Cardiac muscle cell (in vitro differentiated cells and primary cell): Measurements from ENCODE around the gene MTREX. TPM values are rescaled to one million over a fixed set of nuclear protein-coding genes. Genes with fewer than 3 reads are reported as not detected.
A peak's percentile ranks its signal among the peaks of the same experiment; 100 is the strongest.

Source experiments
- DNase-seq, 2 donors: peaks; one replicate each; pipeline versions ENCODE4 v3.0.0 to v3.0.0-alpha.2; 2010 to 2017; ENCODE audit warnings: low read depth in 1 of 2, low spot score in 1 of 2
- H3K27ac ChIP-seq: fragments of 200-600 bp; sonication (generic); 2 replicates; pipeline ENCODE4 v1.5.1; 2016
- H3K27me3 ChIP-seq: fragments of 200-600 bp; sonication (generic); 2 replicates; pipeline ENCODE4 v1.6.0; 2016; ENCODE audit warnings: control low read depth
- H3K36me3 ChIP-seq: fragments of 200-600 bp; sonication (generic); 2 replicates; pipeline ENCODE4 v1.5.1; 2016; ENCODE audit warnings: control low read depth
- H3K4me1 ChIP-seq: fragments of 200-600 bp; sonication (generic); 2 replicates; pipeline ENCODE4 v1.8.1; 2017; ENCODE audit warnings: low read depth, mild to moderate bottlenecking, mixed run types
- H3K4me3 ChIP-seq: fragments of 200-600 bp; sonication (generic); 2 replicates; pipeline ENCODE4 v1.5.1; 2016; ENCODE audit warnings: mild to moderate bottlenecking
- H3K9me3 ChIP-seq: fragments of 200-600 bp; sonication (generic); 2 replicates; pipeline ENCODE4 v1.5.1; 2017; ENCODE audit warnings: low read depth, mild to moderate bottlenecking, control low read depth
- polyA plus RNA-seq: library from polyadenylated mRNA; unstranded; fragments of >200 nt; fragmentation: Nextera tagmentation; extraction: Ambion mirVana; gene quantifications from 2 replicates; pipeline ENCODE4 v1.2.1, GENCODE V29; 2016
- total RNA-seq: library from RNA; depleted of rRNA; stranded (reverse); fragments of >200 nt; gene quantifications from 2 replicates; pipeline ENCODE4 v1.2.3, GENCODE V29; 2016
- TF ChIP-seq, protein P1 (sequence below): IDR thresholded peaks from 2 replicates; pipeline ENCODE4 v1.5.1; 2012; ENCODE audit warnings: low read depth, mild to moderate bottlenecking, low read length

Gene MTREX
- total and polyA plus RNA-seq, 2 experiments from 2014 or later: 32.8 to 65.2 TPM

DNA sequence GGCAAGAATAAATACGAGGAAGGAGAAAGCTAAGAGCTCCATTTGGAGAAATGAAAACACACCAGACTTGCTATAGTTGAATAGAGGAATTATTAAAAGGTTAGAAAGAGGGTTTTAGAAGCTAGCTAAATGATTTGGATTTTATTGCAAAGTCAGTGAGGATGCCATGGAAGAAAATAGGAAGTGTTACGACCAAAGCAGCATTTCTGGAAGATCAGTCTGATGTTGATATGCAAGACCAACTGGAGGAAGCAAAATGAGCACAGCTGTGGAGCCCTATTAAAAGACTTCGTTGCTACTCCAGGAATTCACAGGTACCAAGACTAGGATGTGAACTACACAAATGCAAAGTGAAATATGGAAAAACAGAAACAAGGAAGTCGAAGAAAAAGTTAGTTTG, 2.4 kb upstream of the MTREX start:
- H3K9me3 ChIP-seq: no peaks in the 10 kb centered on the region
- TF ChIP-seq, protein P1, sequence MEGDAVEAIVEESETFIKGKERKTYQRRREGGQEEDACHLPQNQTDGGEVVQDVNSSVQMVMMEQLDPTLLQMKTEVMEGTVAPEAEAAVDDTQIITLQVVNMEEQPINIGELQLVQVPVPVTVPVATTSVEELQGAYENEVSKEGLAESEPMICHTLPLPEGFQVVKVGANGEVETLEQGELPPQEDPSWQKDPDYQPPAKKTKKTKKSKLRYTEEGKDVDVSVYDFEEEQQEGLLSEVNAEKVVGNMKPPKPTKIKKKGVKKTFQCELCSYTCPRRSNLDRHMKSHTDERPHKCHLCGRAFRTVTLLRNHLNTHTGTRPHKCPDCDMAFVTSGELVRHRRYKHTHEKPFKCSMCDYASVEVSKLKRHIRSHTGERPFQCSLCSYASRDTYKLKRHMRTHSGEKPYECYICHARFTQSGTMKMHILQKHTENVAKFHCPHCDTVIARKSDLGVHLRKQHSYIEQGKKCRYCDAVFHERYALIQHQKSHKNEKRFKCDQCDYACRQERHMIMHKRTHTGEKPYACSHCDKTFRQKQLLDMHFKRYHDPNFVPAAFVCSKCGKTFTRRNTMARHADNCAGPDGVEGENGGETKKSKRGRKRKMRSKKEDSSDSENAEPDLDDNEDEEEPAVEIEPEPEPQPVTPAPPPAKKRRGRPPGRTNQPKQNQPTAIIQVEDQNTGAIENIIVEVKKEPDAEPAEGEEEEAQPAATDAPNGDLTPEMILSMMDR: no peak
- peaks cover 3% of the 10 kb centered on the region for H3K36me3 ChIP-seq
- no peak for DNase-seq
- H3K27me3 ChIP-seq: no peaks in the 10 kb centered on the region
- no peak overlapping the region for H3K27ac ChIP-seq
- H3K4me1 ChIP-seq: peaks cover 16% of the 10 kb centered on the region
- peak overlapping the region; percentile 91 for H3K4me3 ChIP-seq

GRCh38 chr5:55306641-55307382, 977 bp upstream of the MTREX start:
- H3K36me3 ChIP-seq: no peaks in the 10 kb centered on the region
- H3K4me3 ChIP-seq: peak overlapping the region; percentile 91
- peaks cover 16% of the 10 kb centered on the region for H3K4me1 ChIP-seq
- TF ChIP-seq, protein P1: no peak
- peak in 1 of 2 donors; percentile 12 for DNase-seq
- H3K9me3 ChIP-seq: no peaks in the 10 kb centered on the region
- no peaks in the 10 kb centered on the region for H3K27me3 ChIP-seq
- peak overlapping the region; percentile 94 for H3K27ac ChIP-seq

GRCh38 chr5:55308254-55308836, 556 bp downstream of the MTREX start:
- no peaks in the 10 kb centered on the region for H3K9me3 ChIP-seq
- H3K4me1 ChIP-seq: peaks cover 16% of the 10 kb centered on the region
- H3K36me3 ChIP-seq: no peaks in the 10 kb centered on the region
- TF ChIP-seq, protein P1: peak; percentile 21
- H3K27ac ChIP-seq: peak overlapping the region; percentile 94
- H3K27me3 ChIP-seq: no peaks in the 10 kb centered on the region
- peak in 1 of 2 donors; percentile 32 for DNase-seq
- peak overlapping the region; percentile 91 for H3K4me3 ChIP-seq

GRCh38 chr5:55313870-55314617, 6.3 kb downstream of the MTREX start:
- Histone ChIP-seq H3K4me1 (peaks cover 8% of the 10 kb centered on the region), H3K9me3 (no peaks in the 10 kb centered on the region), H3K4me3 (no peak overlapping the region), H3K27me3 (no peaks in the 10 kb centered on the region), H3K36me3 (no peaks in the 10 kb centered on the region), H3K27ac (no peak overlapping the region)
- TF ChIP-seq, protein P1: no peak
- no peak for DNase-seq

GRCh38 chr5:55316289-55316688, 8.5 kb downstream of the MTREX start:
- H3K27ac ChIP-seq: no peak overlapping the region
- no peaks in the 10 kb centered on the region for H3K4me1 ChIP-seq
- no peak overlapping the region for H3K4me3 ChIP-seq
- TF ChIP-seq, protein P1: no peak
- H3K36me3 ChIP-seq: no peaks in the 10 kb centered on the region
- no peaks in the 10 kb centered on the region for H3K27me3 ChIP-seq
- H3K9me3 ChIP-seq: no peaks in the 10 kb centered on the region
- no peak for DNase-seq
